ENCODE measurements around the gene CCDC85C. TPM values are rescaled to one million over a fixed set of nuclear protein-coding genes. Genes with fewer than 3 reads are reported as not detected.

Gene CCDC85C
- total and polyA plus RNA-seq, 2 of the 8 experiments (the other 6 are each of a cell fraction or from before 2014, with no cell fraction given), result 16.8 to 35.8 TPM

DNA sequence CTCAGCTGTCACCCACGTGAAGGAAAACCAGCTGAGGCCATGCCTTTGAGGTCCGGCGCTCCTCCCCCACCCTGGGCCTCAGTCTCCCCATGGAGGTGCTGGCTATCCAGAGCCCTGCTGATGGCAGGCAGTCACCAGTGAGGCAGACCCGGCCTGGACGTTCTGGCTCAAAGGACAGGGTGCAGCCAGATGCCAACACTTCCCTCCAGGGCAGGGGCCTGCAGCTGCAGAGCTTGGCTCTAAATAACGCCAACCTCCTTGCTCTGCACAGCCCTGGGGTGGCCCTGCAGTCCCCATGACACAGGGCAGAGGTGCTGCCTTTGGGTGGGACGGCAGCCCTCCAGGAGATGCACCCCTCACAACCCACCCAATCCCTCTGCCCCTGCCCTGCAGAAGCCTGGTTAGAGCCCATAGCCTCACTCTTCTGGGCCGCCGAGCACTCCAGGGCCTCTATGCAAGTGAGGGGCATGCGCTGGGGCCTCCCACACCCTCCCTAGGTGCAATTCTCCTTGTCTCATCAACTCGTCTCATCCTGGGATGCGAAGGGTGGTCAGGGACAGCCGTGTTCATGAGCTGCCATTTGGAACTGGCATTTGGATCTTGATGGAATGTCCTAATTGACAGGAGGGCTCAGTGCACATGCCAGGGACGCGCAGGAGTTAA lies 30.4 kb downstream of the CCDC85C start:
- Histone ChIP-seq H3K27ac (ENCODE audit: low read depth, low read length) (no peak overlapping the region), H3K4me3 (ENCODE audit: extremely low read depth in 1 of 4, insufficient read depth in 2 of 4, low read depth in 3 of 4, low read length in 4 of 4) (no peak overlapping the region), H3K14ac (ENCODE audit: insufficient read length) (no peak overlapping the region), H4K5ac (ENCODE audit: insufficient read length, low read depth, low read length) (peak overlapping the region; percentile 31), H2BK15ac (ENCODE audit: low read length) (no peak overlapping the region), H4K20me1 (replicated peaks in 1 of 2; ENCODE audit: control insufficient read depth in 1 of 2, insufficient read depth in 2 of 2, low read length in 2 of 2) (peaks cover 17 to 40% of the 10 kb centered on the region in 2 experiments), H3K18ac (ENCODE audit: extremely low read depth, low read length) (peak overlapping the region; percentile 12; the same call in 1 of the 2 replicates), H3K27me3 (replicated peaks in 1 of 4; ENCODE audit: control insufficient read depth in 3 of 4, extremely low read depth in 1 of 4, insufficient read depth in 3 of 4, low read length in 3 of 4) (peaks cover 0 to 3% (median 0%) of the 10 kb centered on the region in 4 experiments; a peak in 2 of 7 replicates), H3K36me3 (ENCODE audit: control insufficient read depth in 2 of 4, insufficient read depth in 4 of 4, low read length in 3 of 4) (no peaks in the 10 kb centered on the region), H3K56ac (replicated peaks; ENCODE audit: insufficient read length, low read depth, low read length) (no peak overlapping the region), H2AFZ (ENCODE audit: low read length) (no peak overlapping the region), H3K4me2 (ENCODE audit: insufficient read depth in 1 of 2, low read depth in 2 of 2, low read length in 2 of 2) (peak overlapping the region; percentile 53), H3K4ac (replicated peaks; ENCODE audit: insufficient read length, low read depth, low read length) (peak overlapping the region; percentile 36), H2BK12ac (ENCODE audit: low read depth, low read length) (peak overlapping the region; percentile 70; the same call in 1 of the 2 replicates), H2BK5ac (ENCODE audit: low read depth, low read length) (peak overlapping the region; percentile 57; the same call in 1 of the 2 replicates), H3K9ac (replicated peaks in 1 of 4; ENCODE audit: extremely low read depth in 1 of 4, low read depth in 3 of 4, low read length in 3 of 4) (peak overlapping the region in 1 of 4 experiments; percentile 16; a peak in 1 of 7 replicates), H3K23ac (ENCODE audit: insufficient read length) (no peak overlapping the region), H2BK120ac (replicated peaks; ENCODE audit: low read depth, low read length) (no peak overlapping the region), H4K8ac (ENCODE audit: extremely low read depth, insufficient read depth, low read length) (no peak overlapping the region; the same call in 1 of the 2 replicates), H3K79me2 (ENCODE audit: control insufficient read depth in 1 of 2, insufficient read depth in 2 of 2, low read length in 2 of 2) (peaks cover 0 to 67% of the 10 kb centered on the region in 2 experiments; a peak in 3 of 4 replicates), H4K91ac (replicated peaks; ENCODE audit: insufficient read length, low read length) (peak overlapping the region; percentile 86), H3K9me3 (ENCODE audit: insufficient read depth in 2 of 2, low read depth in 1 of 2, low read length in 1 of 2) (no peaks in the 10 kb centered on the region), H2BK20ac (ENCODE audit: low read length) (peak overlapping the region; percentile 3; the same call in 1 of the 2 replicates), H3K79me1 (ENCODE audit: low read depth, low read length) (peaks cover 41% of the 10 kb centered on the region), H2AK5ac (ENCODE audit: low read depth, low read length) (peak overlapping the region; percentile 96), H3K23me2 (ENCODE audit: low read depth, low read length) (no peaks in the 10 kb centered on the region), H3K4me1 (replicated peaks in 1 of 4; ENCODE audit: control insufficient read depth in 3 of 4, insufficient read depth in 4 of 4, low read length in 3 of 4) (peaks cover 25 to 76% (median 64%) of the 10 kb centered on the region in 4 experiments)
- no peak for DNase-seq (ENCODE audit: low read depth in 1 of 2, low spot score in 2 of 2)
- TF ChIP-seq, protein P1, sequence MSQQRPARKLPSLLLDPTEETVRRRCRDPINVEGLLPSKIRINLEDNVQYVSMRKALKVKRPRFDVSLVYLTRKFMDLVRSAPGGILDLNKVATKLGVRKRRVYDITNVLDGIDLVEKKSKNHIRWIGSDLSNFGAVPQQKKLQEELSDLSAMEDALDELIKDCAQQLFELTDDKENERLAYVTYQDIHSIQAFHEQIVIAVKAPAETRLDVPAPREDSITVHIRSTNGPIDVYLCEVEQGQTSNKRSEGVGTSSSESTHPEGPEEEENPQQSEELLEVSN (IDR thresholded peaks at IDR 0.05), result no peak
- TF ChIP-seq CBX5 (IDR thresholded peaks at IDR 0.05; ENCODE audit: low read depth, low read length), result no peak
- no peak for TF ChIP-seq CBX8 (IDR thresholded peaks at IDR 0.05; ENCODE audit: borderline replicate concordance, low read depth, low read length)
- TF ChIP-seq, protein P2, sequence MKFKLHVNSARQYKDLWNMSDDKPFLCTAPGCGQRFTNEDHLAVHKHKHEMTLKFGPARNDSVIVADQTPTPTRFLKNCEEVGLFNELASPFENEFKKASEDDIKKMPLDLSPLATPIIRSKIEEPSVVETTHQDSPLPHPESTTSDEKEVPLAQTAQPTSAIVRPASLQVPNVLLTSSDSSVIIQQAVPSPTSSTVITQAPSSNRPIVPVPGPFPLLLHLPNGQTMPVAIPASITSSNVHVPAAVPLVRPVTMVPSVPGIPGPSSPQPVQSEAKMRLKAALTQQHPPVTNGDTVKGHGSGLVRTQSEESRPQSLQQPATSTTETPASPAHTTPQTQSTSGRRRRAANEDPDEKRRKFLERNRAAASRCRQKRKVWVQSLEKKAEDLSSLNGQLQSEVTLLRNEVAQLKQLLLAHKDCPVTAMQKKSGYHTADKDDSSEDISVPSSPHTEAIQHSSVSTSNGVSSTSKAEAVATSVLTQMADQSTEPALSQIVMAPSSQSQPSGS (IDR thresholded peaks at IDR 0.05; ENCODE audit: low read length), result no peak
- TF ChIP-seq, protein P3, sequence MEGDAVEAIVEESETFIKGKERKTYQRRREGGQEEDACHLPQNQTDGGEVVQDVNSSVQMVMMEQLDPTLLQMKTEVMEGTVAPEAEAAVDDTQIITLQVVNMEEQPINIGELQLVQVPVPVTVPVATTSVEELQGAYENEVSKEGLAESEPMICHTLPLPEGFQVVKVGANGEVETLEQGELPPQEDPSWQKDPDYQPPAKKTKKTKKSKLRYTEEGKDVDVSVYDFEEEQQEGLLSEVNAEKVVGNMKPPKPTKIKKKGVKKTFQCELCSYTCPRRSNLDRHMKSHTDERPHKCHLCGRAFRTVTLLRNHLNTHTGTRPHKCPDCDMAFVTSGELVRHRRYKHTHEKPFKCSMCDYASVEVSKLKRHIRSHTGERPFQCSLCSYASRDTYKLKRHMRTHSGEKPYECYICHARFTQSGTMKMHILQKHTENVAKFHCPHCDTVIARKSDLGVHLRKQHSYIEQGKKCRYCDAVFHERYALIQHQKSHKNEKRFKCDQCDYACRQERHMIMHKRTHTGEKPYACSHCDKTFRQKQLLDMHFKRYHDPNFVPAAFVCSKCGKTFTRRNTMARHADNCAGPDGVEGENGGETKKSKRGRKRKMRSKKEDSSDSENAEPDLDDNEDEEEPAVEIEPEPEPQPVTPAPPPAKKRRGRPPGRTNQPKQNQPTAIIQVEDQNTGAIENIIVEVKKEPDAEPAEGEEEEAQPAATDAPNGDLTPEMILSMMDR (IDR thresholded peaks at IDR 0.05; ENCODE audit: control extremely low read depth in 1 of 3, insufficient read depth in 1 of 3, low read depth in 1 of 3, low read length in 3 of 3), result no peak
- TF ChIP-seq FOSL1 (IDR thresholded peaks at IDR 0.05; ENCODE audit: insufficient read depth, low read depth, low read length), result no peak
- ChIA-PET POLR2A (ENCODE audit: partially characterized antibody) (interaction anchor here (1.3 to 1.7 kb wide), 4 partner anchors 10 to 58 kb away, joined by 3 to 5 read pairs (median 3); no protein-coding TSS in a partner anchor), CTCF (ENCODE audit: partially characterized antibody) (interaction anchor here (0.6 to 6.2 kb wide), 25 partner anchors 8 to 816 kb away, joined by 3 to 35 read pairs (median 5); no protein-coding TSS in a partner anchor)
- no peak for FAIRE-seq
- WGBS, 2 experiments (ENCODE audit: extremely low coverage in 1 of 2, insufficient coverage in 1 of 2, insufficient read length in 1 of 2, insufficient replicate concordance in 2 of 2, low coverage in 1 of 2, low lambda C conversion rate in 2 of 2, missing lambda C conversion rate in 1 of 2), result 84% methylated on average over 14 of the region's 15 CpGs; no CpG with 5 or more reads in 1 of the 2 experiments

Data from H1 (cell line).